ENCODE data around the gene MEG3. TPM values are rescaled to one million over a fixed set of nuclear protein-coding genes. Genes with fewer than 3 reads are reported as not detected.

Gene MEG3
- total RNA-seq, 4 donors from 2014 or later = 101 to 177 (median 167) TPM

DNA sequence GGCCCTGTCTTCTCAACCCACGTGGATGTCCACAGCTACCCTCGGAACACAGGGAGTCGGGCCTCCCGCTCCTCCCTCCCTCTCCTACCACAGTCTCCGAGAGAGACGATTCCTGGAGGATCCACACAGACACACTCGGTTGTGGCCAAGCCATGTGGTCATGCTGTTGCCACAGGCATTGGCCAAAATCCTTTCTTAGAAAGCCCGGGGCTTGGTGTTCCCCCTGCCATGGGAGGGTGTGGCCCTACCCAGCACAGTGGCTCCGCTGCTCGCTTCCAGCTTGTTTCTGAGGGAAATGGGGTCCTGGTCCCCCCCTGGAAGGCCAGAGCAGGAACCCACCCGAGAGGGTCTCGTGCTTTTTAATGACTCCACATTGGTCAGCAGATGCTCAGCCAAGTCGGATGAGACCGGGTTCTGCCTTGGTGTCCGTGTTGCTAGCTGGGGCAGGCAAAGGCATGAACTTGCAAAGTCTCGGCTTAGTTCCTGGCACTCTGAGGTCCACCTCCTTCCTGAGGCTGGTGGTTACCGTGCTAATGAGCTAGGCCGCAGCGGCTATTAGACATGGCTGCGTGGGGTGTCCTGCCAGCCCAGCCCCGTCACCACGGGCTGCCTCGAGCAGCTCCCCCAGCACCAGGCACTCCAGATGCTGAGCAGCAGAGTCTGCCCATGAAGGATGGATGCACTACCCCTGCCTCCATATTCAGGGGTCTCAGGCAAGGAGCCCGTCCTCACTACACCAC is 46.8 kb upstream of the MEG3 start:
- TF ChIP-seq, protein P1, sequence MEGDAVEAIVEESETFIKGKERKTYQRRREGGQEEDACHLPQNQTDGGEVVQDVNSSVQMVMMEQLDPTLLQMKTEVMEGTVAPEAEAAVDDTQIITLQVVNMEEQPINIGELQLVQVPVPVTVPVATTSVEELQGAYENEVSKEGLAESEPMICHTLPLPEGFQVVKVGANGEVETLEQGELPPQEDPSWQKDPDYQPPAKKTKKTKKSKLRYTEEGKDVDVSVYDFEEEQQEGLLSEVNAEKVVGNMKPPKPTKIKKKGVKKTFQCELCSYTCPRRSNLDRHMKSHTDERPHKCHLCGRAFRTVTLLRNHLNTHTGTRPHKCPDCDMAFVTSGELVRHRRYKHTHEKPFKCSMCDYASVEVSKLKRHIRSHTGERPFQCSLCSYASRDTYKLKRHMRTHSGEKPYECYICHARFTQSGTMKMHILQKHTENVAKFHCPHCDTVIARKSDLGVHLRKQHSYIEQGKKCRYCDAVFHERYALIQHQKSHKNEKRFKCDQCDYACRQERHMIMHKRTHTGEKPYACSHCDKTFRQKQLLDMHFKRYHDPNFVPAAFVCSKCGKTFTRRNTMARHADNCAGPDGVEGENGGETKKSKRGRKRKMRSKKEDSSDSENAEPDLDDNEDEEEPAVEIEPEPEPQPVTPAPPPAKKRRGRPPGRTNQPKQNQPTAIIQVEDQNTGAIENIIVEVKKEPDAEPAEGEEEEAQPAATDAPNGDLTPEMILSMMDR (IDR thresholded peaks at IDR 0.05) = no peak
- TF ChIP-seq EP300 (IDR thresholded peaks at IDR 0.05) = no peak
- TF ChIP-seq POLR2A (IDR thresholded peaks at IDR 0.05) = no peak
- DNase-seq (ENCODE audit: low spot score in 2 of 2) = no peak
- Histone ChIP-seq H3K27ac (no peak overlapping the region), H3K9me3 (no peaks in the 10 kb centered on the region), H3K4me1 (no peaks in the 10 kb centered on the region), H3K27me3 (no peaks in the 10 kb centered on the region), H3K36me3 (no peaks in the 10 kb centered on the region), H3K4me3 (no peak overlapping the region)
- WGBS, 2 donors = 90% methylated on average over 21 to 24 of the region's 24 CpGs

DNA sequence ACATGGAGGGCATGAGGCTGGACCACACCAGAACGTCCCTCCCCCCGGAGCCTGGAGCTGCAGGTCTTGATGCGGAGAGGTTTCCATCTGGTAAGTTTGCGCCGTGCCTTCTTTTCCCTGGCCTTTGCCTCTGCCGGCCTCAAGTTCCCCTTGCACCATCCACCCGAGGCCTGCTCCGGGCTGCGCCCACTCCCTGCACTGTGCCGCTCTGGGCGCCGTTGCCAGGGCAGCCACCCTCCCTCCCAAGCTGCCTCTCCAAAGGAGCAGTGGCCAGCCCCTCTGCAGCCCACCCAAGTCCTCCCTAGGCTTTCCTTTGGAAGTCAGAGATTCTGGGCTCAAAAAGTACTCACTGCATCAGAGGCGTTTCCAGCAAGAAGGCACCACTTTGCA is 46.2 kb upstream of the MEG3 start:
- Histone ChIP-seq H3K4me3 (no peak overlapping the region), H3K36me3 (no peaks in the 10 kb centered on the region), H3K4me1 (no peaks in the 10 kb centered on the region), H3K27ac (no peak overlapping the region), H3K9me3 (no peaks in the 10 kb centered on the region), H3K27me3 (no peaks in the 10 kb centered on the region)
- 82 to 85% methylated on average over 13 of the region's 13 CpGs for WGBS, 2 donors
- TF ChIP-seq, protein P1 (IDR thresholded peaks at IDR 0.05) = no peak
- no peak for TF ChIP-seq POLR2A (IDR thresholded peaks at IDR 0.05)
- TF ChIP-seq EP300 (IDR thresholded peaks at IDR 0.05) = no peak
- DNase-seq (ENCODE audit: low spot score in 2 of 2) = no peak

DNA sequence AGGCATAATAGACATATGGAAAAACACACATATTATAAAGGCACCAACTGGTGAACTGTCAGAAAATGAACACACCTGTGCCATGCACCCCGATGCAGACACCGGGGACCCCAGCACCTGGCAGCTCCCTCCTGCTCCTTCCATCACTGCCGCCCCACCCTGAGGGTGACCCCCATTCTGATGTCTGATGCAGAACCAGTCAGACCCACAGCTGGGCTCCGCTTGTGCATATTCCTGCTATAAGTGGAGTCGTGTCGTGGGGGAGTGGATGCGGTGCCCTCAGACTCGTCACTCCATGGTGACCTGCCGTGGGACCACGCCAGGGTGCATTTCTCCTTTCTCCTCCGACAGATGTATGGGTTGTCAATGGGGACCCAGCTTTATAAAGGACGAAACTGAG is 45.7 kb upstream of the MEG3 start:
- Histone ChIP-seq H3K27me3 (no peaks in the 10 kb centered on the region), H3K4me3 (no peak overlapping the region), H3K9me3 (no peaks in the 10 kb centered on the region), H3K27ac (no peak overlapping the region), H3K36me3 (no peaks in the 10 kb centered on the region), H3K4me1 (no peaks in the 10 kb centered on the region)
- 88 to 95% methylated on average over 12 of the region's 12 CpGs for WGBS, 2 donors
- DNase-seq (ENCODE audit: low spot score in 2 of 2) = no peak
- TF ChIP-seq, protein P1 (IDR thresholded peaks at IDR 0.05) = no peak
- no peak for TF ChIP-seq EP300 (IDR thresholded peaks at IDR 0.05)
- no peak for TF ChIP-seq POLR2A (IDR thresholded peaks at IDR 0.05)

DNA sequence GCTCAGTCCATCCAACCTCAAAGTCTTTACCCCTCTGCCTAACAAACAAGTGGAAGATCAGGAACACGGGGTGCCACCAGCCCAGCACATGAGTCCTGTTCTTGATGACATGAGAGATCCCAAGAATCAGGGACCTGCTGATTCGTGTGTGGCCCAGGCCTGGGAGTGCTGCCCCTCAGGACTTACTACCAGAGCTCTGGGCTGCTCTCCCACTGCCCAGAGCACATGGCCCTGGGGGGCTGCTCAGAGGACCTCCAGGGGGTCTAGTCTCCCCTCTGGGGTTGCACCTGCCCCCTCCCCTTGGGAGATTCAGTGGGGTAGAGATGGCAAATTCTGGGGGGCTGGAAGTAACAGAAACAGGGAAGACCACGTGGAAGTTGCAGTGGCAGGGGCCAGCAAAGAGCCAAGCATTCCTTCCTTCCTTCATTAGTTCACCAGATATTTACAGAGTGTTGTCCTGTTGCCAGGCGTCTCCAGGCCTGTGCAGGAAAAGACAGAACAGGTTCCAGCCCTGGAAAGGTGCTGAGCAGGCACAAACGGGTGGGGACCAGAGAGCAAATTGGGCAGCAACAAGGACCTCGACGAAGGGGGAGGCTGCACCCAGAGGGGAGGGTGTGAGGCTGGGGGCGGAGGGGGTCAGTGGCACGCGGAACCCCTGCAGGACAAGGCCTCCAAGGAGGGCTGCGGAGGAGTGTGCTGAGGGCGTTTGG is 45.1 kb upstream of the MEG3 start:
- Histone ChIP-seq H3K36me3 (no peaks in the 10 kb centered on the region), H3K9me3 (no peaks in the 10 kb centered on the region), H3K27ac (no peak overlapping the region), H3K27me3 (no peaks in the 10 kb centered on the region), H3K4me1 (no peaks in the 10 kb centered on the region), H3K4me3 (no peak overlapping the region)
- no peak for DNase-seq (ENCODE audit: low spot score in 2 of 2)
- no peak for TF ChIP-seq EP300 (IDR thresholded peaks at IDR 0.05)
- WGBS, 2 donors = 71 to 77% methylated on average over 12 of the region's 12 CpGs

DNA sequence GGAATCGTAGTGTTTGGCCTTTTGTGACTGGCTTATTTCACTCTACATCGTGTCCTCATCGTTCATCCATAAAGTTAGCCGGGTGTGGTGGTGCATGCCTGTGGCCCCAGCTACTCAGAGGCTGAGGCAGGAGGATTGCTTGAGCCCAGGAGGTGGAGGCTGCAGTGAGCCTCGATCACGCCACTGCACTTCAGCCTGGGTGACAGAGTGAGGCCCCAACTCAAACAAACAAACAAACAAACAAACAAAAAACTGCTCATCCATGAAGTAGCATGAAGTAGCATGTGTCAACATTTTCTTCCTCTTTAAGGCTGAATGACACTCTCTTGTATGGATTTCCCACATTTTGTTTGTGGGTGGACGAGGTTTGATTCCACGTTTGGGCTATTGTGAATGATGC is 44.0 kb upstream of the MEG3 start:
- no peak overlapping the region for H3K4me3 ChIP-seq
- DNase-seq (ENCODE audit: low spot score in 2 of 2) = no peak
- TF ChIP-seq POLR2A (IDR thresholded peaks at IDR 0.05) (no peak), EP300 (IDR thresholded peaks at IDR 0.05) (no peak)
- TF ChIP-seq, protein P1 (IDR thresholded peaks at IDR 0.05) = no peak

More for the DNA sequence above, 44.0 kb upstream of the MEG3 start:
- WGBS, 2 donors = 90 to 91% methylated on average over 8 of the region's 8 CpGs
- Histone ChIP-seq H3K36me3 (no peaks in the 10 kb centered on the region), H3K27ac (no peak overlapping the region), H3K9me3 (no peaks in the 10 kb centered on the region), H3K27me3 (no peaks in the 10 kb centered on the region), H3K4me1 (no peaks in the 10 kb centered on the region)

Data from tibial nerve (tissue), 4 donors.